IMR-90 (cell line): ENCODE data around the gene ARHGAP10.

Source experiments
- BHLHE40 ChIP-seq: fragments of 150-350 bp; IDR thresholded peaks from 2 replicates; pipeline ENCODE4 v1.6.1; 2016; ENCODE audit warnings: mild to moderate bottlenecking, low read depth, low read length
- CEBPB ChIP-seq: IDR thresholded peaks from 2 replicates; pipeline ENCODE4 v1.6.1; 2012; ENCODE audit warnings: low read depth, low read length, improper control_type of control experiment
- CTCF ChIP-seq: conservative IDR thresholded peaks from 2 replicates; pipeline ENCODE4 v1.5.1; 2012; ENCODE audit warnings: mild to moderate bottlenecking, low read depth, low read length, improper control_type of control experiment
- ELK1 ChIP-seq: fragments of 150-350 bp; IDR thresholded peaks from 2 replicates; pipeline ENCODE4 v1.6.1; 2016; ENCODE audit warnings: low read depth, mild to moderate bottlenecking, low read length, moderate library complexity, borderline replicate concordance
- FOS ChIP-seq: fragments of 150-350 bp; IDR thresholded peaks from 2 replicates; pipeline ENCODE4 v1.6.1; 2016; ENCODE audit warnings: low read depth, low read length
- NFE2L2 ChIP-seq: fragments of 150-350 bp; IDR thresholded peaks from 2 replicates; pipeline ENCODE4 v1.6.1; 2016; ENCODE audit warnings: low read depth, mild to moderate bottlenecking, low read length
- POLR2A ChIP-seq: IDR thresholded peaks from 2 replicates; pipeline ENCODE4 v1.6.1; 2012; ENCODE audit warnings: mild to moderate bottlenecking, low read depth, low read length
- RAD21 ChIP-seq: IDR thresholded peaks from 2 replicates; pipeline ENCODE4 v1.6.1; 2012; ENCODE audit warnings: low read length, improper control_type of control experiment
- SMC3 ChIP-seq: fragments of 150-350 bp; IDR thresholded peaks from 2 replicates; pipeline ENCODE4 v1.6.1; 2016; ENCODE audit warnings: low read depth, mild to moderate bottlenecking, antibody characterized with exemption, low read length, moderate library complexity

DNA sequence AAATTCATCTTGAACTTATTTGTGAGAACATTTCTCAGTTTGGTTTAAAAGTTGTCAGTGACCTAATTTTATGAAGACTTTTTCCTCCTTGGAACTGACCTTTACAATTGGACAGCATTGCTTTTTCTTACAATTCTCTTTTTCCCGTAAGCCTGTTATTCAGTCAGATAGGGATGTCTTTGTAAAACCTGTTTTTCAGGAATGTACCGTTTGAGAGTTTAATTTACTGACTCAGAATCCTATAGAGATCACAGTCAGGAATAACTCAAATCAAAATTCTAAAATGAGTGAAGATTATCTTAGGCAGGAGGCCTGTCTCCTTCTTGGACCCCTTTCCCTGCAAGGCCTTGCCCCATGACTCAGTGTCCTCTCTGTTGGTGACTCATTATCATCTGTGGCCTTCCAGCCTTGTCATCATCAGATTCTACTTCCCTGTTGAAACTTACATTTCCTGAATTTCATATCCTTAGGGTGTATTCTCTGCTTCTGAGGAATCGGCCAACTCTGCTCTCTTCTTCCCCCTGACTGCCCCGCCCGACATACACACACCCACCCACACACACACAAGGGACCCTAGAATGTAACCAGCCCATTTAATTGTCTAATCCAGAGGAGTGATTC, 99.8 kb downstream of the ARHGAP10 start:
- TF ChIP-seq CTCF (no peak), ELK1 (no peak), NFE2L2 (peak; percentile 33; the same call in 1 of the 2 replicates), BHLHE40 (peak; percentile 42; the same call in 1 of the 2 replicates), POLR2A (0 out of 2 replicates have a peak, but pooled peaks have one; percentile 32), SMC3 (no peak), FOS (peak; percentile 97), RAD21 (no peak), CEBPB (peak; percentile 46; the same call in 1 of the 2 replicates)
